ENCODE measurements around the gene UBAC1.

The UBAC1 gene

DNA sequence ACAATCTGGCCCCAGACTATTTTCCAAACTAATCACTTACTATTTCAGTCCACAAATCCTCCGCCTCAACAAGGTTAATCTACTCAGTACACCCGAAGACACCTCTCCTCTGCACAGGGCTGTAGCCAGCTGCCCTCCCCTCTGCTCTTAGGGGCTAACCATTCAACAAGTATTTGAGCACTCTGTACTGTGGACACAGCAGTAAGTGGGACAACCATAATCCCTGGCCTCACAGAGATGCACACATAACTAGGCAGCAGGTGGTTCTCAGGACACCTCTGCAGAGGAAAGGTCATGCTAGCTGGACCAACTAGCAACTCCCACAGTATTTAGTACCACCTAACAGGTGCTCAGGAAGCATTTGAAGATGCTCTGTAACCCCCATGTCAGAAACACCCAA lies 59.3 kb downstream of the UBAC1 start:
- DNase-seq (ENCODE audit: low read depth in 1 of 2, low spot score in 1 of 2), result no peak
- H3K4me3 ChIP-seq (replicated peaks; ENCODE audit: insufficient read depth, low read length), result no peak overlapping the region
- TF ChIP-seq POLR2AphosphoS5 (IDR thresholded peaks at IDR 0.05; ENCODE audit: low read depth) (no peak), GABPA (IDR thresholded peaks at IDR 0.05; ENCODE audit: low read depth) (no peak), SPI1 (IDR thresholded peaks at IDR 0.05; ENCODE audit: borderline replicate concordance, low read depth) (no peak)
- TF ChIP-seq, protein P1, sequence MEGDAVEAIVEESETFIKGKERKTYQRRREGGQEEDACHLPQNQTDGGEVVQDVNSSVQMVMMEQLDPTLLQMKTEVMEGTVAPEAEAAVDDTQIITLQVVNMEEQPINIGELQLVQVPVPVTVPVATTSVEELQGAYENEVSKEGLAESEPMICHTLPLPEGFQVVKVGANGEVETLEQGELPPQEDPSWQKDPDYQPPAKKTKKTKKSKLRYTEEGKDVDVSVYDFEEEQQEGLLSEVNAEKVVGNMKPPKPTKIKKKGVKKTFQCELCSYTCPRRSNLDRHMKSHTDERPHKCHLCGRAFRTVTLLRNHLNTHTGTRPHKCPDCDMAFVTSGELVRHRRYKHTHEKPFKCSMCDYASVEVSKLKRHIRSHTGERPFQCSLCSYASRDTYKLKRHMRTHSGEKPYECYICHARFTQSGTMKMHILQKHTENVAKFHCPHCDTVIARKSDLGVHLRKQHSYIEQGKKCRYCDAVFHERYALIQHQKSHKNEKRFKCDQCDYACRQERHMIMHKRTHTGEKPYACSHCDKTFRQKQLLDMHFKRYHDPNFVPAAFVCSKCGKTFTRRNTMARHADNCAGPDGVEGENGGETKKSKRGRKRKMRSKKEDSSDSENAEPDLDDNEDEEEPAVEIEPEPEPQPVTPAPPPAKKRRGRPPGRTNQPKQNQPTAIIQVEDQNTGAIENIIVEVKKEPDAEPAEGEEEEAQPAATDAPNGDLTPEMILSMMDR (IDR thresholded peaks at IDR 0.05; ENCODE audit: insufficient read depth, low read length), result no peak
- TF ChIP-seq, protein P2, sequence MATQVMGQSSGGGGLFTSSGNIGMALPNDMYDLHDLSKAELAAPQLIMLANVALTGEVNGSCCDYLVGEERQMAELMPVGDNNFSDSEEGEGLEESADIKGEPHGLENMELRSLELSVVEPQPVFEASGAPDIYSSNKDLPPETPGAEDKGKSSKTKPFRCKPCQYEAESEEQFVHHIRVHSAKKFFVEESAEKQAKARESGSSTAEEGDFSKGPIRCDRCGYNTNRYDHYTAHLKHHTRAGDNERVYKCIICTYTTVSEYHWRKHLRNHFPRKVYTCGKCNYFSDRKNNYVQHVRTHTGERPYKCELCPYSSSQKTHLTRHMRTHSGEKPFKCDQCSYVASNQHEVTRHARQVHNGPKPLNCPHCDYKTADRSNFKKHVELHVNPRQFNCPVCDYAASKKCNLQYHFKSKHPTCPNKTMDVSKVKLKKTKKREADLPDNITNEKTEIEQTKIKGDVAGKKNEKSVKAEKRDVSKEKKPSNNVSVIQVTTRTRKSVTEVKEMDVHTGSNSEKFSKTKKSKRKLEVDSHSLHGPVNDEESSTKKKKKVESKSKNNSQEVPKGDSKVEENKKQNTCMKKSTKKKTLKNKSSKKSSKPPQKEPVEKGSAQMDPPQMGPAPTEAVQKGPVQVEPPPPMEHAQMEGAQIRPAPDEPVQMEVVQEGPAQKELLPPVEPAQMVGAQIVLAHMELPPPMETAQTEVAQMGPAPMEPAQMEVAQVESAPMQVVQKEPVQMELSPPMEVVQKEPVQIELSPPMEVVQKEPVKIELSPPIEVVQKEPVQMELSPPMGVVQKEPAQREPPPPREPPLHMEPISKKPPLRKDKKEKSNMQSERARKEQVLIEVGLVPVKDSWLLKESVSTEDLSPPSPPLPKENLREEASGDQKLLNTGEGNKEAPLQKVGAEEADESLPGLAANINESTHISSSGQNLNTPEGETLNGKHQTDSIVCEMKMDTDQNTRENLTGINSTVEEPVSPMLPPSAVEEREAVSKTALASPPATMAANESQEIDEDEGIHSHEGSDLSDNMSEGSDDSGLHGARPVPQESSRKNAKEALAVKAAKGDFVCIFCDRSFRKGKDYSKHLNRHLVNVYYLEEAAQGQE (IDR thresholded peaks at IDR 0.05; ENCODE audit: insufficient replicate concordance, low read depth), result no peak
- no peaks in the 10 kb centered on the region for H3K27me3 ChIP-seq (ENCODE audit: insufficient read depth, poor library complexity, severe bottlenecking)
- H3K27ac ChIP-seq (replicated peaks), result no peak overlapping the region

DNA sequence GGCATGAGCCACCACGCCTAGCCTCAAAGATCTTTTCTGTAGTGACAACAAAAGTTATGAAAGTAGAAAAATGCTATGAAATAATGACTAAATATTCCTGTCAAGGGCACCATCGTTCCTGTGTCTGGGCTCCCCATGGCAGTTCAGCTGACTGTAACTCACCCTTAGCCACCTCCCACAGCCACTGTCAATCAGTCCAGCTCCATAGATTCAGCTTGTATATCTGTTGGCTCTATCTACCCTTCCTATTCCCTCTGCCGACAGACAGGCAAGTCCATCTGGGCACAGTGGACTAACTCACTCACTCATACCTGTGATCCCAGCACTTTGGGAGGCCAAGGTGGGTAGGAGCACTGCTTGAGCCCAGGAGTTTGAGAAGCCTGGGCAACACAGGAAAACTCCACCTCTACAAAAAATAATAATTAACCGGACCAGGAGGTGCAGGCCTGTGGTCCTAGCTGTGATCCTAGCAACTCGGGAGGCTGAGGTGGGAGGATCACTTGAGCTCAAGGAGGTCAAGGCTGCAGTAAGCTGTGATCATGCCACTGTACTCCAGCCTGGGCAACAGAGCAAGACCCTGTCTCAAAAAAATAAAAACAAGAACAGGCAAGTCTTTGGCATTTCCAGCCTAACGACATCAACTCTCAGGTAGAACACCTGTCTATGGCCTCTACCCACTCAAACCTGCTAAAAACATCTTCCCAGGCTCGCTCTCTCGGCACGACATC lies 60.0 kb downstream of the UBAC1 start:
- no peaks in the 10 kb centered on the region for H3K27me3 ChIP-seq (ENCODE audit: insufficient read depth, poor library complexity, severe bottlenecking)
- H3K4me3 ChIP-seq (replicated peaks; ENCODE audit: insufficient read depth, low read length), result no peak overlapping the region
- no peak overlapping the region for H3K27ac ChIP-seq (replicated peaks)
- DNase-seq (ENCODE audit: low read depth in 1 of 2, low spot score in 1 of 2), result no peak
- TF ChIP-seq POLR2AphosphoS5 (IDR thresholded peaks at IDR 0.05; ENCODE audit: low read depth), result no peak
- TF ChIP-seq, protein P1 (IDR thresholded peaks at IDR 0.05; ENCODE audit: insufficient read depth, low read length), result no peak
- TF ChIP-seq GABPA (IDR thresholded peaks at IDR 0.05; ENCODE audit: low read depth), result no peak

DNA sequence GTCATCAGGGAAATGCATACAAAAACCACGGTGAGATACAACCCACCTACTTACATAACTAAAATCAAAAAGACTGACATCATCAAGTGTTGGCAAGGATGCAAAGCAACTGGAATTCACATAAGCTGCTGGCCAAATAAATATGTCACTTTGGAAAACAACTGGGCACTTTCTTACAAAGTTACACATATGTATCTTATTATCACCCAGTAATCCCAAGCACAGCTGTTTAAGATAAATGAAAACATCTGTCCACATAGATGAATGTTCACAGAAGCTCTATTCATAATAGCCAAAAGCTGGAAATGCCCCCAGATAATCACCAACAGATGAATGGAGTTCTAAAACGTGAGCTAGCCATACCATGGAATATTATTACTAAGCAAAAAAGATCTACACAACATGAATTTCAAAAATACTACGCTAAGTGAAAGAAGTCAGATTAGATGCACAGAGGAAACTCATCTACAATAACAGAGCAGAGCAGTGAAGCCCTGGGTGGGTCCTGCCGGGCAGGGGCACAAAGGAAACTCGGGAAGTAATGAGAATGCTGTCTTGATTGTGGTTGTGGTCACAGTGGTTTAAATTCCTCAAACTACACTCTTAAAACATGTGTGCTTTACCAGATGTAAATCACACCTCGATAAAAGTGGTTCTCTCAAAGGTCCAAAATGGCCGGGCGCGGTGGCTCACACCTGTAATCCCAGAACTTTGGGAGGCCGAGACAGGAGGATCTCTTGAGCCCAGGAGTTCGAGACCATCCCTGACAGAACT lies 62.4 kb downstream of the UBAC1 start:
- H3K27ac ChIP-seq (replicated peaks), result no peak overlapping the region
- H3K4me3 ChIP-seq (replicated peaks; ENCODE audit: insufficient read depth, low read length), result no peak overlapping the region
- TF ChIP-seq GABPA (IDR thresholded peaks at IDR 0.05; ENCODE audit: low read depth) (no peak), SPI1 (IDR thresholded peaks at IDR 0.05; ENCODE audit: borderline replicate concordance, low read depth) (no peak), POLR2AphosphoS5 (IDR thresholded peaks at IDR 0.05; ENCODE audit: low read depth) (no peak)
- TF ChIP-seq, protein P1 (IDR thresholded peaks at IDR 0.05; ENCODE audit: insufficient read depth, low read length), result no peak
- TF ChIP-seq, protein P2 (IDR thresholded peaks at IDR 0.05; ENCODE audit: insufficient replicate concordance, low read depth), result no peak
- DNase-seq (ENCODE audit: low read depth in 1 of 2, low spot score in 1 of 2), result no peak
- no peaks in the 10 kb centered on the region for H3K27me3 ChIP-seq (ENCODE audit: insufficient read depth, poor library complexity, severe bottlenecking)

Data from HL-60 (cell line).